Measurements from ENCODE around the gene BTLA.

BTLA gene

DNA sequence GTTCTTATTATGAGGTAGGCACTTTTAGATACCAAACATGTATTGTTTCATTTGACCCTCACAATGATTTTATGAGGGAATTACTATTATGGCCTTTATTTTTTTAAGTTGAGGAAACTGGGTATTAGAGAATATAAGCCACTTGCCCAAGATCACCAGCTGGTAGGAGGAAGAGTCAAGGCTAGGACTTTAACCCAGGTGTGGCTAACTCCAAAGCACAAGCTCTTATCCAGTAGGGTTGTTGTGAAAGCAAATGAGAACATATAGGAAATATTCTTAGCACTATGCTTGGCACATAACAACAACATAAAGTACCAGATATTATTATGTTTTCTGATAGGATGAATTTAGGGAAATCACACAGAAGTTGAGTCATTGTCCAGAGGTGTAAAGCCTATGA is 7.9 kb downstream of the BTLA start:
- no peak overlapping the region for H3K4me3 ChIP-seq (ENCODE audit: control insufficient read depth, low read depth, low read length)
- no peak for TF ChIP-seq CTCF (conservative IDR thresholded peaks at IDR 0.05; ENCODE audit: control insufficient read depth, insufficient read depth, low read depth, low read length)
- DNase-seq (ENCODE audit: low read depth), result no peak

DNA sequence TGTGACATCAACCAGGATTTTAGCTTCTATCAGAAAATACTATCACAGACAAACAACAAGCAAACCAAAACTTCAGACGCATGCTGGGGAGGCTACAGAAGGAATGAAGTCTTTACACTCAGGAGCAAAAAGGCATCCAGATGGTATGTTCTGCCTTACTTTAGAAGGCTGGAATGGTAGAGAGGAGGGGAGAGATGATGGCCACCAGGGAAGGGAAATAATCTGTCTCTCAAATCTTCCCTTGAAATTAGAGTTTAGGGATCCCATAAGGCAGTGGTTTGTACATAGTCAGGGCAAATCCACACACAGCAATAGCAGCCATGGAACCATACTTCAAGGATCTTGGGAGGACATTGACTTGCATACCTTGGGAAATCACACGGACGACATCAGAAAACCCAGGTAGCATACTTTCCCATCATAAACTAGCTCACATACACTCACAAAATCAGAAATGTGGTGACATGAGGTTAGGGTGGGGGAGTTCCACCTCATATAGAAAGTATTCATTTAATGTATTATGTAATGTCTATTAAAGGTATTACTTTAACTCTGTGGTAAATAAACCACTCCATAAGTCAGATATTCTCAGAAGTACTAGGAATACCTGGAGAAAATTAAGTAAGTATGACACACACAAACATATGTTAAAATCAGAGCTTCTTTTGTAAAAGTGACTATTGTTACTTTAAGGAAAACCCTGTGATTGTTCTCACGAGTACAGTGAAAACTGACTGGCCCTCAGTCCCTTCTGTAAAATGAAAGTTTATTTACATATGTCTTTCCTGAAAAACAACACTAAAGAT is 9.4 kb downstream of the BTLA start:
- no peak for TF ChIP-seq CTCF (conservative IDR thresholded peaks at IDR 0.05; ENCODE audit: control insufficient read depth, insufficient read depth, low read depth, low read length)
- DNase-seq (ENCODE audit: low read depth), result no peak
- H3K4me3 ChIP-seq (ENCODE audit: control insufficient read depth, low read depth, low read length), result no peak overlapping the region

DNA sequence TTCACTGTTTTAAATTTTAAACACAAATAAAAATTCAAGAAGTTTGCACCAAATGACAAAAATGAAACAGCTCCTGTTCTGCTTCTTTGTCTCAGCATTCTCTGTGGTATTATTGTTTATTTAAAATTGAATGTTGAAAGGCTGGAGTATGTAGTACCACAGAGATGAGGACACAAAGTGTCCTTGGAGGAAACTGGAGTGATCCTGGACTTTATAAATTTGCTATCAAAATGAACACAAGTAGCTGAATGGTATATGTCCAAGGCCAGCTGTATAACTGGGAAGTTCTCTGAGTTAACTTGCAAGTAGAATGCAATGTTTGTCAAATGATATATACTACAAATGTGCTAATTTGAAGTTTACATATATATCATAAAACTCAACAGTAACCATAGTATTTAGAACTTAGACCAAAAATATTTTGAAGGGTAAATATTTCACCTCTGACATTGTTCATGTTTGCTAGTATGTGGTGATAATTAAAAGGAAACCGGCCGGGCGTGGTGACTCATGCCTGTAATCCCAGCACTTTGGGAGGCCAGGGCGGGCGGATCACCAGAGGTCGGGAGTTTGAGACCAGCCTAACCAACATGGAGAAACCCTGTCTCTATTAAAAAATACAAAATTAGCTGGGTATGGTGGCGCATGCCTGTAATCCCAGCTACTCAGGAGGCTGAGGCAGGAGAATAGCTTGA is 12.3 kb downstream of the BTLA start:
- no peak overlapping the region for H3K4me3 ChIP-seq (ENCODE audit: control insufficient read depth, low read depth, low read length)
- DNase-seq (ENCODE audit: low read depth), result no peak
- TF ChIP-seq CTCF (conservative IDR thresholded peaks at IDR 0.05; ENCODE audit: control insufficient read depth, insufficient read depth, low read depth, low read length), result no peak

DNA sequence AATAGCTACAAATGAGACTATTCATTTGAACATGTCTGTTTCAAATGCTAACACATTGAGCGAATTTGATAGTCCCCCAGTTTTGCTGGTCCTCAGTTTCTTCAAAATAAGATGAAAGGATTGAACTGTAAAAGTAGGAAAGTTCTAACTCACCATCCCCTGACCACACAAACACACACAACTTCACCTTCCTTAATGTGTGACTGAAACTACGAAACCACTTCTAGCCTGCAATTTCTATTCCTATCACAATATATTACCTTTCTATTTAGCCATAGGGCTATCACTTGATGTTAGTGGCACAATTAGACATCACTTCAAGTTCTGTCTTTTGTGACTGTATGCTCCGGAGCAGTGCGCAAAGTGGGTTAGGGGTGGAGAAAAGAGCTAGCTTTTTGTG is 14.9 kb downstream of the BTLA start:
- no peak for DNase-seq (ENCODE audit: low read depth)
- TF ChIP-seq CTCF (conservative IDR thresholded peaks at IDR 0.05; ENCODE audit: control insufficient read depth, insufficient read depth, low read depth, low read length), result no peak
- no peak overlapping the region for H3K4me3 ChIP-seq (ENCODE audit: control insufficient read depth, low read depth, low read length)

DNA sequence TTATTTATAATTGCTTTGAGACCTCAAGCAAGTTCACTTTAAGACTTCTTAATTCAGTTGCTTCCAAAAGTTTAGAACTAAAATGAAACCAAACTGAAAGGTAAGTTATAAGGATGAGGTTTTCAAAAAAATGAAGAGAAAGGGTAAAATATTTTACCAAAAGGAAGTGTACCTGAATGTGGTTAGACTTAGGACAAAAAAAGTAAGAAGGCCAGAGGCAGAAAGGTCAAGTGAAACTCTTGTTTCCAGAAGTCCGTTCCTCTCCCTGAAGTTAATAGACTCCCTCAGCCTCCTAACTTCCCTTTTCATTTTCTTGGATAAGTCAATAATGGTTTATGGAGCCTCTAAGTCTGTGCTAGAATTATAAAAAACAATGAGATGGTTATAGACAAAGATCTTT is 16.6 kb downstream of the BTLA start:
- no peak for TF ChIP-seq CTCF (conservative IDR thresholded peaks at IDR 0.05; ENCODE audit: control insufficient read depth, insufficient read depth, low read depth, low read length)
- no peak for DNase-seq (ENCODE audit: low read depth)

GRCh38 chr3:112481302-112481721 is 18.0 kb downstream of the BTLA start:
- no peak overlapping the region for H3K4me3 ChIP-seq (ENCODE audit: control insufficient read depth, low read depth, low read length)
- no peak for DNase-seq (ENCODE audit: low read depth)
- TF ChIP-seq CTCF (conservative IDR thresholded peaks at IDR 0.05; ENCODE audit: control insufficient read depth, insufficient read depth, low read depth, low read length), result no peak

More for the DNA sequence above, 16.6 kb downstream of the BTLA start:
- no peak overlapping the region for H3K4me3 ChIP-seq (ENCODE audit: control insufficient read depth, low read depth, low read length)
